ENCODE data around the gene DMAC1.

DNA sequence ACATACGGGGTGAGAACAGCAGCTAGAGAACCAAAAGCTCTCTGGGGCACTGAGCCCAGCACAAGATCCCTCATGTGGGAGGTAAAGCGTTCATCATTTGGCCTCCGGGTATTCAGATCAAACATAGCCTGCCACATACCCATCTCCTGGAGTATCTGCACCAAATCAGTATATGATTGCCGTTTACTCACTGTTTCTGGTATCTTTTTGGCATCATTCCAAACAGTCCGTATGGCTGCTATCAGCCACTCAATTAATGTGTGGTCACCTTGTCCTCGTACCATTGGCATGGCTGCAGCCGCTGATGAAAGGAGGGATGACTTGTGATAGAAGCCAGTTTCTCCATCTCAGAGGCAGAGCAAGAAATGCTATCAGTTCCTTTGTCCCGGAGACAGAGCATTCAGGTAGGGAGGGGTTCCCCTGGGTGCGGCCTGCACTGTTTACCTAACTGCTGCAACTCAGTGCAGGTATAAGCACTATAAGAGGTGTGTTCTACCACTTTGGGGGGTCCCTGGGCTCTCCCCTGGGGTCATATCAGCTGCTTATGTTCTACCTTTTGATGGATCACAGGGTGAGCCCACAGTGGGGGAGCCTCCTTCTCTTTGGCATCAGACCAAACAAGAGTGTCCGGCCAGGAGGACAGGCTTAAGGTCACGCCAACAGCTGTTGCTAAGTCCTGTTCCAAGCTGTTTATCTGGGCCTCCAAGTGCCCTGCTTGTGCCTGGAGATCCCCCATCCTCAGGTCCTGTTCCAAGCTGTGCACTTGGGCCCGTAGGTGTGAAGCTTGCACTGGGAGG lies 9.4 kb downstream of the DMAC1 start:
- TF ChIP-seq, protein P1, sequence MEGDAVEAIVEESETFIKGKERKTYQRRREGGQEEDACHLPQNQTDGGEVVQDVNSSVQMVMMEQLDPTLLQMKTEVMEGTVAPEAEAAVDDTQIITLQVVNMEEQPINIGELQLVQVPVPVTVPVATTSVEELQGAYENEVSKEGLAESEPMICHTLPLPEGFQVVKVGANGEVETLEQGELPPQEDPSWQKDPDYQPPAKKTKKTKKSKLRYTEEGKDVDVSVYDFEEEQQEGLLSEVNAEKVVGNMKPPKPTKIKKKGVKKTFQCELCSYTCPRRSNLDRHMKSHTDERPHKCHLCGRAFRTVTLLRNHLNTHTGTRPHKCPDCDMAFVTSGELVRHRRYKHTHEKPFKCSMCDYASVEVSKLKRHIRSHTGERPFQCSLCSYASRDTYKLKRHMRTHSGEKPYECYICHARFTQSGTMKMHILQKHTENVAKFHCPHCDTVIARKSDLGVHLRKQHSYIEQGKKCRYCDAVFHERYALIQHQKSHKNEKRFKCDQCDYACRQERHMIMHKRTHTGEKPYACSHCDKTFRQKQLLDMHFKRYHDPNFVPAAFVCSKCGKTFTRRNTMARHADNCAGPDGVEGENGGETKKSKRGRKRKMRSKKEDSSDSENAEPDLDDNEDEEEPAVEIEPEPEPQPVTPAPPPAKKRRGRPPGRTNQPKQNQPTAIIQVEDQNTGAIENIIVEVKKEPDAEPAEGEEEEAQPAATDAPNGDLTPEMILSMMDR (IDR thresholded peaks at IDR 0.05; ENCODE audit: poor library complexity, severe bottlenecking) = no peak
- TF ChIP-seq EP300 (conservative IDR thresholded peaks at IDR 0.05; ENCODE audit: poor library complexity, severe bottlenecking) (no peak), MXI1 (conservative IDR thresholded peaks at IDR 0.05; ENCODE audit: poor library complexity, severe bottlenecking) (no peak)

All from neural cell (in vitro differentiated cells).